Cardiac fibroblast (primary cell): ENCODE results near the gene SNX24.

ENCODE experiments used
- DNase-seq, 2 donors: peaks; one replicate each; pipeline versions ENCODE4 v3.0.0 to v3.0.0-alpha.2; 2010; ENCODE audit warnings: low read depth in 2 of 2
- H3K4me3 ChIP-seq, 2 donors: replicated peaks in 1 of 2; 1 replicate in 1 of 2; 2 replicates in 1 of 2; pipeline ENCODE4 v1.5.1; 2011; ENCODE audit warnings: low read depth in 2 of 2, low read length in 2 of 2, mild to moderate bottlenecking in 2 of 2, moderate library complexity in 1 of 2
- TF ChIP-seq, protein P1 (sequence below): IDR thresholded peaks from one replicate; pipeline ENCODE4 v1.5.1; 2011; ENCODE audit warnings: low read depth, mild to moderate bottlenecking, low read length, inconsistent platforms

The SNX24 gene

GRCh38 chr5:123012321-123012720 lies 166.9 kb downstream of the SNX24 start:
- no peak overlapping the region for H3K4me3 ChIP-seq
- DNase-seq, result no peak
- TF ChIP-seq, protein P1, sequence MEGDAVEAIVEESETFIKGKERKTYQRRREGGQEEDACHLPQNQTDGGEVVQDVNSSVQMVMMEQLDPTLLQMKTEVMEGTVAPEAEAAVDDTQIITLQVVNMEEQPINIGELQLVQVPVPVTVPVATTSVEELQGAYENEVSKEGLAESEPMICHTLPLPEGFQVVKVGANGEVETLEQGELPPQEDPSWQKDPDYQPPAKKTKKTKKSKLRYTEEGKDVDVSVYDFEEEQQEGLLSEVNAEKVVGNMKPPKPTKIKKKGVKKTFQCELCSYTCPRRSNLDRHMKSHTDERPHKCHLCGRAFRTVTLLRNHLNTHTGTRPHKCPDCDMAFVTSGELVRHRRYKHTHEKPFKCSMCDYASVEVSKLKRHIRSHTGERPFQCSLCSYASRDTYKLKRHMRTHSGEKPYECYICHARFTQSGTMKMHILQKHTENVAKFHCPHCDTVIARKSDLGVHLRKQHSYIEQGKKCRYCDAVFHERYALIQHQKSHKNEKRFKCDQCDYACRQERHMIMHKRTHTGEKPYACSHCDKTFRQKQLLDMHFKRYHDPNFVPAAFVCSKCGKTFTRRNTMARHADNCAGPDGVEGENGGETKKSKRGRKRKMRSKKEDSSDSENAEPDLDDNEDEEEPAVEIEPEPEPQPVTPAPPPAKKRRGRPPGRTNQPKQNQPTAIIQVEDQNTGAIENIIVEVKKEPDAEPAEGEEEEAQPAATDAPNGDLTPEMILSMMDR, result no peak

- DNase-seq, result no peak
- no peak overlapping the region for H3K4me3 ChIP-seq
- TF ChIP-seq, protein P1, result no peak
These were observed 169.3 kb downstream of the SNX24 start for GRCh38 chr5:123014689-123015088.

- no peak overlapping the region for H3K4me3 ChIP-seq
- TF ChIP-seq, protein P1, result no peak
- no peak for DNase-seq
These were observed 182.8 kb downstream of the SNX24 start for GRCh38 chr5:123028222-123028621.

DNA sequence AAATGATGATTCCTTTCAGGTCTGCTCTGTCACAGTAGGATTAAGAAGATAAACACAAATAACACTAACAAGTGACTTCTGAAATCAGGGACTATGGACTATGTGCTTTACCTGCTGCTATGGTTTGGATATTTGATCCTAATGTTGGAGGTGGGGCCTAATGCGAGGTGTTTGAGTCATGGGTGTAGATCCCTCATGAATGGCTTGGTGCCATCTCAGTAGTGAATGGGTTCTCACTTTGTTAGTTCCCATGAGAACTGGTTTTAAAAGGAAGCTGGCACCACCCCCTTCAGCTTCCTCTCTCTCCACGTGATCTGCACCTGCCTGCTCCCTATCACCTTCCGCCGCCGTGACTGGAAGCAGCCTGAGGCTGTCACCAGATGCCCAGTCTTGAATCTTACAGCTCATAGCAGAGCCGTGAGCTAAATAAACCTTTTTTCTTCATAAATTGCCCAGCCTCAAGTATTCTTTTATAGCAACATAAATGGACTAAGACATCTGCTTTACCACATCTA lies 187.8 kb downstream of the SNX24 start:
- no peak overlapping the region for H3K4me3 ChIP-seq

DNA sequence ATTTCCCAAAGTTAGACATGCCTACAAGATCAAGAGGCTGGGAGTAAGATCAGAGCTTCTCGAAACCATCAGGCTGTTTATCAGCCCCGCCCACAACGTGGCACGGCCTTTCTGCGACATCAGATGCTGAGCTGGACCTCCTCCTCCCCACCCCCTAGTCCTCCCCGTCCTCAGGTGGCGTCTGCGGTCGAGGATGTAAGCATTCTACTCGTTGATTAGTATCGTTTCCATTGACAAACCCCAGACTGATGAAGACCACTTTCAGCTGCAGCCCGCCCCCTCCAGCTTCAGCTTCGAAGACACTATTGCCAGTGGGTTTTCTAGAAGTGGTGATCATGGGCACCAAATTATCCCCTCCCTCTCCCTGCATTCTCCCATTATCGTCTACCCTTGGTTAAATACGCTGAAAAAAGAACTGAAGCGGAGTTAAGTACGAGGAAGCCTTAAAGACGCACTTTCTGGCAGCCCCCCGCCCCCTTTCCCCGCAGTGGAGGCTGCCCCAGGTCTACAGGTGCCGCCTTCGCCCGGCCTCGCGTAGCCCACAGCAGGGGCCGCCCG lies 190.0 kb downstream of the SNX24 start:
- peak; percentile 25 to 49 for DNase-seq
- peak overlapping the region; percentile 86 to 93 for H3K4me3 ChIP-seq
- TF ChIP-seq, protein P1, result no peak

More for the DNA sequence above, 187.8 kb downstream of the SNX24 start:
- no peak for DNase-seq
- TF ChIP-seq, protein P1, result no peak

DNA sequence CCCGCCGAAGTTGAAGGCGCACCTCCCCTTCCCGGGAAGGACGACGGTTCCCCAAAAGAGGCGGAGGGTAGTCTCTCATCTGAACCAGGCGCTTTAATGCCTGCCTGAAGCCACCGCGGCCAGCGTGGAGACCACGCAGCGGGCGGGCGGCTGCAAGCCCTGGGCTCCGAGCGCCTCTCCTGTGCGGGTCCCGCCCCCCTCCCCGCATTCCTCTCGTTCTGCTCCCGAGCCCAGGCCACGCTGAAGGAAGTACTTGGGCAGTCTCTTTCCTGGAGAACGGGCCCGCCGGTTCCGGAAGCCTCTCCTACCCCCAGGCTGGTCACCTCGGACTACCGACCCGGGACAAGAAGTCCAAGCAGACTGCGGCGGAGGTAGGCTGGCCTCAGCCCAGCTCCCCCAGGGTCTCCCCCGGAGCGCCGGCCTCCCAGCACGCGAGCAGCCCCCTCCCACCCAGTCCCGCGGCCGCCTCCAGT lies 190.5 kb downstream of the SNX24 start:
- H3K4me3 ChIP-seq, result peak overlapping the region; percentile 86 to 93
- TF ChIP-seq, protein P1, result no peak
- DNase-seq, result peak; percentile 47 to 61
